Measurements from ENCODE around the gene E2F4.

Gene E2F4

DNA sequence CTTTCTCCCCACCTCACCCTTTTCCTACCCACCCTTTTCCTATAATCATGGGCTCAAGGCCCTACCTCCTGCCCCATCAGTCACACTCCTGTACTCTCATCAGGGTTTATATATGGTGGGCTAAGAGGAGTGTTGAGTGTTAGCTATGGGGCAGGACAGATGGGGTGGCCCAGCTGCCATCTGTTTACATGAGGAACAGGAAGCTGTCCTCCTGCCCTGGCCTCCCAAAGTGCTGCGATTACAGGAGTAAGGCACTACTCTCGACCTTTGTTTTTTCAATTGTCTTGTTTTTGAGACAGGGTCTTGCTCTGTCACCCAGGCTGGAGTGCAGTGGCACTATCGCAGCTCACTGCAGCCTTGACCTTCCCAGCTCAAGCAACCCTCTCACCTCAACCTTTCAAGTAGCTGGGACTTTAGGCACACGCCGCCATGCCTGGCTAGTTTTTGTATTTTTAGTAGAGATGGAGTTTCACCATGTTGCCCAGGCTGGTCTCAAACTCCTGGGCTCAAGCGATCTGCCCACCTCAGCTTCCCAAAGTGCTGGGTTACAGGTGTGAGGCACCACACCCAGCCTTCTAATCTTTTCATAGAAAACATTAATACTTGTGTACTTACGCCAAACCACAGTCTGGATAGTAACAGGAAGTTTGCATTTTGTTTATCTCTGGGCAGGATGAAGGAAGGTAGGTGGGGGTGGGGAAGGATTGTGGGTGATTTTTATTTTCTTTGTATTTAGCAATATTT is 33.9 kb upstream of the E2F4 start:
- no peak for DNase-seq

DNA sequence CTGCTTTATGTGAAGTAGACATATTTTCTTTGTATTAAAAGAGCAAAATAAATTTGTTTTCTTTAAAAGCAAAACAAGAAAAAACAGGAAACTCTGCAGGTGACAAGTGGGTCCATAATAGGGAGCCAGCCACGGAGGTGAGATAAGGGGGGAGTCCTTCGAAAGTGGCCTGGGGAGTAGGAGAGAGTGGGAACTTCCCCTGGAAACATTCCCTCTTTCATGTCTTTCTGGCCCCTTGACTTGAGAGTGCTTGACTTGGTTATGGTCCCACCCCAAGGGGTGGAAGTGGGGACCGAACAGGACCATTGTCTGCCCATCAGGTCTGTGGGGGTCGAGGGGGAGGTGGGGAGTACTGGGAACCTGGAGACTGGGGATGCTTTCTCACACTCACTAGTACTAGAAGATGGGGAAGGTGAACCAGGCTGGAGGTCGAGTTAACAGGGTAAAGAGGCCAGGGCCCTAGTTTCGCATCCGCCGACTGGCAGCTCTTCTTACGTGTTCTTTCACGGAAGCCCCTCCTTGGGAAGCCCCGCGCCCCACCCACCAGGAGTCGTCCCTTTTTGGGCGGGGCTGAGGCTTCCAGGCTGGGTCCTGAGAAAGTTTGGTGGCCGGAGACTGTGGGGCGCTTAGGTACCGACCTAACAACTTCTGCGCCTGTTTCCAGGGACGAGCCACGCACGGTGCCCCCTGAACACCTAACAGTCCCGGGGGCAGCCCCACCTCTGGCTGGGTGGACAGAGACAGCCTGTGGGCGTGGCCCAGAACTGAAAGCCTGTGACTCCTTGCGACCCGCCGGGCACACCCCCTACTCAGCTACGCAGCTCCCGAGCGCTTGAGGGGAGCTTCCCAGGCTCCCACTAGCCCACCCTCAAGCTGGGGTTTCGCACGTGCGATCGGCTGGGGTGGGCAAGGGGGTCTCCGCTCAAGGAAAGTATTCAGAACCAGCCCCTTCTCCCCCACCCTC is 33.0 kb upstream of the E2F4 start:
- peak in 1 of 56 donors; percentile 42 for DNase-seq

DNA sequence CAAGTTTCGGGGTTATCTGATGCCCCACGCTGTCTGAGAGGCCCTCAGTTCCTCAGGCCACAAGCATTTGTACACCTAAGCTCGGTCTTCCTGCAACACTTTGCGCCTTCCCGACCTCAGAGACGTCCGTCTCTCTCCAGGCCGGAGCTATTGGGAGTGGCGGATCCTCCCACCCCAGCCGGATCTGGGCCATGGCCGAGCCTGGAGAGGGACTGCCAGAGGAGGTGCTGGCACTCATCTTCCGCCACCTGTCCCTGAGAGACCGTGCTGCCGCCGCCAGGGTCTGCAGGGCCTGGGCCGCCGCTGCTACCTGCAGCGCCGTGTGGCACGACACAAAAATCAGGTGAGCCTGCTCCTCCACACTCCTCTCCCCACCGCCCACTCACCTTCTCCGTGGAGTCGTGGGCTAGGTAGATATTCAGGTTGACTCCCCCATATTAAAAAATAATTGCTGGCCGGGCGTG is 30.3 kb upstream of the E2F4 start:
- no peak for DNase-seq

DNA sequence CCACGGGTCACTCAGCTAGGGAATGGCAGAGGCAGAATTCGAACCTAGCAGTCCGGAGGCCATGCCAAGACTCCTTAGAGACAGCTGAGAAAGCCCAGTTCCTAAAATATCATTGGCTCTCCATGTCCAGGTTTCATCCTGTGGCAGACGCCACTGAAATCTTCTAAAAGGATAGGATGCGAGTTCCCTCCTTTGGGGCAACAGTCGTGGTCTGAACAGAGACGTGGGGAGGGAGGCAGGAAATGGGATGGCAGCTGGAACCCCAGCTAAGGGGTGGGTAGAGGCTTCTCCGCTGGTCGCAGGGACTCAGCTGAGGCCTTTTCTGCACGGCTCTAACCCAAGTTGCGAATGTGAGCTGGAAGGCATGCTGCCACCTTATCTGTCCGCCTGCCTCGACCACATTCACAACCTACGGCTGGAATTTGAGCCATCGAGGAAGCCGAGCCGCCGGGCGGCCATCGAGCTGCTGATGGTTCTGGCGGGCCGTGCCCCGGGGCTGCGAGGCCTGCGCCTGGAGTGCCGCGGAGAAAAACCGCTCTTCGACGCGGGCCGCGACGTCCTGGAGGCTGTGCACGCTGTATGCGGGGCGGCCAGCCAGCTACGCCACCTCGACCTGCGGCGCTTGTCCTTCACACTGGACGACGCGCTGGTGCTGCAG is 29.3 kb upstream of the E2F4 start:
- DNase-seq = no peak

DNA sequence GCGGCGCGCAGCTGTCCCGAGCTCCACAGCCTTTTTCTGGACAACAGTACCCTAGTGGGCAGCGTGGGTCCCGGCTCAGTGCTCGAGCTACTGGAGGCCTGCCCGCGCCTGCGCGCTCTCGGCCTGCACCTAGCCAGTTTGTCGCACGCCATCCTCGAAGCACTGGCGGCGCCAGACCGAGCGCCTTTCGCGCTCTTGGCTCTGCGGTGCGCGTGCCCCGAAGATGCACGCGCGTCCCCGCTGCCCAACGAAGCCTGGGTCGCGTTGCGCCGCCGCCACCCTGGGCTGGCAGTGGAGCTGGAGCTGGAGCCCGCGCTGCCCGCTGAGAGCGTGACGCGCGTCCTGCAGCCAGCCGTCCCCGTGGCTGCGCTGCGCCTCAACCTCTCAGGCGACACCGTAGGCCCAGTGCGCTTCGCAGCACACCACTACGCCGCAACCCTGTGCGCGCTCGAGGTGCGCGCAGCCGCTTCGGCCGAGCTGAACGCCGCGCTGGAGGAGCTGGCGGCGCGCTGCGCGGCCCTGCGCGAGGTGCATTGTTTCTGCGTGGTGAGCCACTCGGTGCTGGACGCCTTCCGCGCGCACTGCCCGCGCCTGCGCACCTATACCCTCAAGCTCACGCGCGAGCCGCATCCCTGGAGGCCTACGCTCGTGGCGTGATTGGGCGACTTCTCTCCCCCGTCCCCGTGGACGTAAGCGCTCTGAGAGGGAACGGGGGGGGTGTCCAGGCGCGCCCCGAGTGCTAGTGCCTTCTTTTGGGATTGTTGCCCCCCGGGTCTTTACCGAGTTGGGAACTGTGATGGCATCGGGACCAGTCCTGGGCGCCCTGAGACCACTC is 28.6 kb upstream of the E2F4 start:
- peak in 52 of 56 donors; percentile 14 to 90 (median 72) for DNase-seq

DNA sequence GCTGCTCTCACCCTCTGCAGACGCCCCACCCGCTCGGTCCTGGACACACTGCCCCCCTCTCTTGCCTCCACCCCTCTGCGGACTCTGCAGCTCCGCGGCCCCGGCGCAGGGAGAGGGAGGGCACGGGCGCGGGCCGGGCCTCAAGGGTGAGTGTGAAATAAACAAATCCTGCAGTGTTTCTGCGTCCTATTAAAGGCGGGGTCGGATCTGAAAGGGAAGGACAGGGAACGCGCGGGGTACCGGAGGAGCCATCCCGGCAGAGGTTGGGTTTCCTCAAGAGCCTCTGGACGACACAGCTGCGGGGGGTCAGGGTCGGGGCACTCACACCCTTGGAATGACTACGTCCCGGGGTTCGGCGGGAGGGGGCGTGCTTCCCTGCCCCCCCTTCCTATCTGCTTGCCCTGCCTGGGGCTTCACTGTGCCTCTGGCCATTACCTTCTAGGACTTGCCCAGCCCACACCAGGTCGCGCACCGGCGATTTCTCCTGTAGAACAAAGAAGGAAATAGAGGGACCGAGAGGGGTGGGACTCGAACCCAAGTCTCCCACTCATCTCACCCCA is 27.9 kb upstream of the E2F4 start:
- DNase-seq = peak in 11 of 56 donors; percentile 50 to 75 (median 60)

DNA sequence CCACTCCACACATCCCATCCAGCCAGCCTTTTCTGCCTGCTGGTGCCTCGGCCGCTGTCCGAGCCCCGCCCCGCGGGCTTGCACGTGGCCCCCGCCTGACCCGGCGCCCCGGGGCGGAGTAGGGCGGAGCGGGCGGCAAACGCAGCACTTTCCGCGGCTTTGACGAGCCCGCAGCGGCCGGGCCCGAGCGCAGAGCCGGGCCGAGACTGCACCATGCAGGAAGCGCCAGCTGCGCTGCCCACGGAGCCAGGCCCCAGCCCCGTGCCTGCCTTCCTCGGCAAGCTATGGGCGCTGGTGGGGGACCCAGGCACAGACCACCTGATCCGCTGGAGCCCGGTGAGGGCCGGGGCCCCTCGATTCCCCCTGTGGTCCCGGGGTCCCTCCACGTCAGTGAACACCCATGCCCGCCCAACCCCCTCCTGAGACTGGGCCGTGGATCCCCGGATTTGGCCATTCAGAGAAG is 27.3 kb upstream of the E2F4 start, which contains the start of gene HSF4:
Gene HSF4, plus strand, starts transcription at position 147 of the 463 bp plus-strand sequence. Its CDS starts 67 bp downstream, at position 214.
- peak in 34 of 56 donors; percentile 13 to 77 (median 50) for DNase-seq

DNA sequence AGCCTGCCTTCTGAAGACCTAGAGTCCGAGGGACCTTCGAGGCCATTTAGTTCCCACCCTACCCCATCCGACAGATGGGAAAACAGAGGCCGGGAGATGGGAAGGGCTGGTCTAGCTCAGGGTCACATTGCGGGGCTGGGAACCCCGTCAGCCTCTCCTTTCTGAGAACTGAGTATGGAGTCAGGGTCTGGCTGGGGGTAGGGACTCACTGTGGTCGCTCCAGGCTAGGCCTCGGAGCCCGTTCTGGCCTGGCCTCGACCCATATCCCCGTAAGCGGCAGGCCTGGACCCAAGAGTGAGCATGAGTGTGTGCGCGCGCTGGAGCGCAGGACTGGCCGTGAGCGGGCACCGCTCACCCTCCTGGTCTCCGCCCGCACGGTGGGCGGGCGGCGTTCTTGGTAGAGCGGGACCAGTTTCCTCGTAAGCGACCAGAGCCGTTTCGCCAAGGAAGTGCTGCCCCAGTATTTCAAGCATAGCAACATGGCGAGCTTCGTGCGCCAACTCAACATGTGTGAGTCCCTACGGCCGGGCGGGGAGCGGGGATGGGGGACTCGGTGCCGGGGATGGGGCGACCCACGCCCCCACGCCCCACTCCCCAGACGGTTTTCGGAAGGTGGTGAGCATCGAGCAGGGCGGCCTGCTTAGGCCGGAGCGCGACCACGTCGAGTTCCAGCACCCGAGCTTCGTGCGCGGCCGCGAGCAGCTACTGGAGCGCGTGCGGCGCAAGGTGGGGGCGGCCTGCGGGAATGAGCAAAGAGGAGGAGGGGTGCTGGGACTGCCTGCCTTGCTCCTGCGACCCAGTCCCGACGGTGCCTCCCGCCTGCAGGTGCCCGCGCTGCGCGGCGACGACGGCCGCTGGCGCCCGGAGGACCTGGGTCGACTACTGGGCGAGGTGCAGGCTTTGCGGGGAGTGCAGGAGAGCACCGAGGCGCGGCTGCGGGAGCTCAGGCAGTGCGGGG is 26.6 kb upstream of the E2F4 start:
- peak in 2 of 56 donors; percentile 26 to 37 for DNase-seq

DNA sequence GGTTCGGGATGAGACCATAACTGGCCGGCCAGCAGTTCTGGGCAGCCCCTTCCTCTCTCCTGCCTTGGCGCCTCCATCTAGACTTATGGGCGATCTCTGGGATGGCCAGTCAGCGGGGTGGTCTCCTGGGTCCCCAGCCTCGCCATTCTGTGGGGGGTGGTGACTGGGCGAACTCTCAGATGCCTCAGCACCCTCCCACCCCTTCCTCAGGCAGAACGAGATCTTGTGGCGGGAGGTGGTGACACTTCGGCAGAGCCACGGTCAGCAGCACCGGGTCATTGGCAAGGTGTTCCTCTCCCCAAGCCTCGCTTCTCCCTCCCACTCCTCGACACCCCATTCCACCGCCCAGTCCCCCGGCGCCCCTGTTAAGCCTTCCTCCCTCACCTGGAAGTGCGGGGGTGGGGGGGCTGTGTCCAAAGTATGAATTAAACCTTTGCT is 25.8 kb upstream of the E2F4 start:
- DNase-seq = no peak

DNA sequence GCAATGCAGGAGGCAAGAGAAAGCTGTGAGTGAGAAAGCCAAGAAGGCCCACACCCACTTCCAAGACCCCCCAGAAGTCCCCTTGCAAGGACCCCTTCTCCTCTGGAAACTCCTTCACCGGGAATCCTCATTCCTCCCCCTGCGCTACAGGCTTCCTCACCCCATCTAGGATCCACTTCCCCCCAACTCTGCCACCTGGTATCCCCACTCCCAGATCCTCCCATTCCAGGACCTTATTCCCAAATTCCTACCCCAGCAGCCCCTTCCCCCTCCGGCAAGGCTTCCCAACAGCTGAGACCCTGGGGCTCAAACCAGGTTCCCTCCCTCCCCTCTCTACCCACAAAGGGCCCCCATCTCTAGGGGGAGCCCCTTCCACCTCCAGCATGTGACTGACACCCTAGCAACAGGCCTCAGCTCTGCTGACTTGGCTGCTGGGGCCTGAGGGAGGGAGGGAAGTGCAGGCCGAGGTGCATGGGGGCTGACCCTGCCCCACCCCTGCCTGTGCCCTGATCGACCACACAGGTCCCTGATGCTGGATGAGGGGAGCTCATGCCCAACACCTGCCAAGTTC is 25.3 kb upstream of the E2F4 start:
- DNase-seq = no peak

DNA sequence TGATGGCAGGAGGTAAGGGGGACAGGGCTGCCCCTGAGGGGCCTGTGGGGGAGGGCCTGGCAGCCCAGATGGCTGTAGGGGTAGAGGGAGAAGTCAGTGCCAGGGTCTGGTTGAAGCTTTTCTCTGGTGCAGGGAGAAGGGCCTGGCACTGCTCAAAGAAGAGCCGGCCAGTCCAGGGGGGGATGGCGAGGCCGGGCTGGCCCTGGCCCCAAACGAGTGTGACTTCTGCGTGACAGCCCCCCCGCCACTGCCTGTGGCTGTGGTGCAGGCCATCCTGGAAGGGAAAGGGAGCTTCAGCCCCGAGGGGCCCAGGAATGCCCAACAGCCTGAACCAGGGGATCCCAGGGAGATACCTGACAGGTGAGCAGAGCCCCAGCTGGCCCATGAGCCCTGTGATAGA is 24.4 kb upstream of the E2F4 start:
- no peak for DNase-seq

DNA sequence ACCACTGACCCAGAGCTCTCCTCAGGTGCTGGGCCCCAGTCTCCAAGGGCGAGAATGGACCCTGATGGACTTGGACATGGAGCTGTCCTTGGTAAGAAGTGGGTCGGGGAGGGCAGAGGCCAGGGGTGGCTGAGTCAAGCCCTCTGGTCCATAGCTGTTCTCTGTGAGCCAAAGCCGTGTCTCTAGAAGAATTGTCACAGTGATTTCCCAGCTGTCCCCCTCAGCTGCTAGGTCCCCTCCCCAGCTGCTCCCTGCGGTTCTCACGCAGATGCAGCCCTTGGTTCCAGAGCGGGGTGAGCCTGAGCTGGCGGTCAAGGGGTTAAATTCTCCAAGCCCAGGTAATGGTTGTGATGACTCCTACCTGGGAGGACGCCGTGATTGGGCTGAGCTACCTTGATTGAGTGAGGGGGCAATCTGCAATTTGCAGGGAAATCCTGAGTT is 22.9 kb upstream of the E2F4 start:
- no peak for DNase-seq

DNA sequence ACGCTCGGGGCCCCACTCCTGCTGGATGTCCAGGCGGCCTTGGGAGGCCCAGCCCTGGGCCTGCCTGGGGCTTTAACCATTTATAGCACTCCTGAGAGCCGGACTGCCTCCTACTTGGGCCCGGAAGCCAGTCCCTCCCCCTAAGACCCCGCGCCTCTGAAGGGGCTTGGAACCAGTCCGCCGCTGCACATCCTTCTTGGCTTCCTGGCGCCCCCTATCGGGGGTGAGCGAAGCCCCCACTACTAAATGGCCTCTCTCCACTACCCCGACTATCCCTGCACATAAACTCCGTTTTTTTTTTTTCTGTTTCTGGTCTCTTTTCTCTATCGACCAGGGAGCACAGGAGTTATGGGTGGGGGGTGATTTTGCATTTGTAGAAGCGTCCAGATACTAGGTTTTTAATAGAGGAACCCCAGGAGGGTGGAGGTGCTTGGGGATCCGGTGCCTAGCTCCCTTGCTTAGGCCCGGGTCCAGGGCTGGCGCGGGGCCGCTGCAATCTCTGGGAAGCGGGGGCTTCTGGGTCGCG is 22.2 kb upstream of the E2F4 start:
- DNase-seq = peak in 14 of 56 donors; percentile 11 to 58 (median 26)

DNA sequence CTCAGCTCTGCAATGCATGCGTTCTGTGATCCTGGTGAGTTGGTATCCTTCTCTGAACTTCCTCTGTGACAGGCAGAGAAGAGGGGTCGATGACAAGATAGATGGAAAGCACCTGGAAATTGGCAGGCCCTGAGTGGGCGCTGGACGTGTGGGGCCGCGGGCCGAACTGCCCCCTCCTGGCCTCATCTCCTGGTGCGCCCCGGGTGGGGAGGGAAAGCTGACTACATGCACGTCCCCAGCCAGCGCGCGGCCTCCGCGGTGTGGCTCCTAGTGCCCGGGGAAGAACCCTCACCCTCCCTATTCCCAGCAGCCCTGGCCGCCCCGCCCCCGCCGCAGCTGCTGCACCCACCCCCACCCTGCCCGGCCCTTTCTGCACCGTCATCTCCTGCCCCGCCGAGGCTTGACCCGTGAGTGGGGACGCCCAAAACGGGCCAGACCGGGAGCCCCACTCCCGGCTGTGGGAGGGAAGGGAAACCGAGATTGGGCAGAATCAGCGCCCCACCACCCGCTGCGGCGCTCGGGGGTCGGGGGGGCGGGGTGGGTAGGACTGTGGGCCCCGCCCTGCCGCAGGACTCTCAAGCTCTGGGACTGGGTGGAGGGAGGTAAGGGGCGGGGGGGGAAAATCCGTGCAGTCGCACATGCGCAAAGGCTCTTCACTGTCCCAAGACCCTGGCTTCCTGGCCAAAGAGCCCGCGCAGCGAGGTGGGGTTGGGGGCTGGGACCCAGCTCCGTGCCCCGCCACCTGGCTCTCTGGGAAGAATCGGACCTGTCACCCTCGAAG is 21.6 kb upstream of the E2F4 start, which contains the start of gene NOL3:
Gene NOL3, plus strand, starts transcription at position 371 of the 781 bp plus-strand sequence.
- DNase-seq = peak in 41 of 56 donors; percentile 23 to 79 (median 61)

DNA sequence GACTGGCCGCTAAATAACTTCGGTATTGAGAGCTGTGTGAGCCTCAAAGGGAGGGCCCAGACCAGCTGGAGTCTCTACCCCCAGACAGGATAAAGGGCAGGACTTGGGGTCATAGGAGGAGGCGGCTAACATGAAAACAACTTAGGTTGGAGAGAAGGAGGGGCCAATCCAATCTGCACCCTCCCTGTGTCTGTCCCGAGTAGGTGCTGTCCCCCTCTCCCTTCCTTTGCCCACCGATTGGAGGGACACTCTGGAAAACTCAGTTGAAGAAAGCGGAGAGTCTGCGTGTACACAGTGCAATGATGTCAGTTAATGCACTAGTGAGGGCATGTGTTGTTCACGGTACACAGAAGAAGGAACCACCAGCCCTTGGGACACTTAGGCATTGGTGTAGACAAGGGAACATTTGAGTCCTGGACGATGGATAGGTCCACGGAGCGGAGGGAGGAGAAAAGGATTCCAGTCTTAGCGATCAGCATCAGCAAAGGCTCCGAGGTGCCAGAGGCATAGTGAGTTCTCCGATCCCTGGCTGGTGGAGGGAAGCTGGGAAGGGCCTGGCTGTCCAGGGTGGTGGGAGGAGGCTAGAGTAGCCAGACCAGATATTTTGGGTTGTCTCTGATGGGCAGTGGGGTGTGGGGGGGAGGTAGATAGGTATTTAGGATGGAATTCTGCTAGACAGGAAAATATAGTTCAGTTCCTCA is 20.9 kb upstream of the E2F4 start:
- no peak for DNase-seq

DNA sequence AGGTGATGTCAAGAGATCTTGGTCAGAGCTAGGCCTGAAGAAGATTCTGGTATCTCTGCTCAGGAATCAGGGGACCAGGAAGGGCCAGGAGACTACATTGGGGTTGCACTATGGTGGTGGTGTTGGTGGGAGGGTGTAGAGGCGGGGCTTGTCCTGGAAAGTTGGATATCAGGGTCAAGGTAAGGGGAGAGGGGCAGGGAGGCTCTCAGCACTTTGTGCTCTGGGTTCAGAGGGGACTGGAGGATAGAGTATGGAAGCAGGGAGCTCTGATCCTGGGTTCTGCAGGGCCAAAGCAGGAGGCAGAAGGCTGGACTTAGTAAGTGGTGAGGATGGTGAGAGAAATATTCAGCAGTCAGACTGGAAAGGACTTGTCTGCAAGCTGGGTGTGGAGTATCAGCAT is 18.6 kb upstream of the E2F4 start:
- DNase-seq = no peak
